OCI-LY7 (cell line): ENCODE measurements around the gene TSPYL6.

Experiments
- EZH2phosphoT487 ChIP-seq: fragments of 200-600 bp; sonication (generic); IDR thresholded peaks from 2 replicates; pipeline ENCODE4 v1.6.1; 2018; ENCODE audit warnings: low read depth, borderline replicate concordance, mild to moderate bottlenecking, mixed run types, antibody characterized with exemption, low read length, moderate library complexity, mixed read lengths
- TF ChIP-seq, protein P1 (sequence below): fragments of 200-600 bp; sonication (generic); conservative IDR thresholded peaks from 2 replicates; pipeline ENCODE4 v1.5.1; 2014; ENCODE audit warnings: mild to moderate bottlenecking, antibody characterized with exemption, low read length, moderate library complexity, mixed read lengths

GRCh38 chr2:54239427-54239826 lies 16.6 kb downstream of the TSPYL6 start:
- TF ChIP-seq, protein P1, sequence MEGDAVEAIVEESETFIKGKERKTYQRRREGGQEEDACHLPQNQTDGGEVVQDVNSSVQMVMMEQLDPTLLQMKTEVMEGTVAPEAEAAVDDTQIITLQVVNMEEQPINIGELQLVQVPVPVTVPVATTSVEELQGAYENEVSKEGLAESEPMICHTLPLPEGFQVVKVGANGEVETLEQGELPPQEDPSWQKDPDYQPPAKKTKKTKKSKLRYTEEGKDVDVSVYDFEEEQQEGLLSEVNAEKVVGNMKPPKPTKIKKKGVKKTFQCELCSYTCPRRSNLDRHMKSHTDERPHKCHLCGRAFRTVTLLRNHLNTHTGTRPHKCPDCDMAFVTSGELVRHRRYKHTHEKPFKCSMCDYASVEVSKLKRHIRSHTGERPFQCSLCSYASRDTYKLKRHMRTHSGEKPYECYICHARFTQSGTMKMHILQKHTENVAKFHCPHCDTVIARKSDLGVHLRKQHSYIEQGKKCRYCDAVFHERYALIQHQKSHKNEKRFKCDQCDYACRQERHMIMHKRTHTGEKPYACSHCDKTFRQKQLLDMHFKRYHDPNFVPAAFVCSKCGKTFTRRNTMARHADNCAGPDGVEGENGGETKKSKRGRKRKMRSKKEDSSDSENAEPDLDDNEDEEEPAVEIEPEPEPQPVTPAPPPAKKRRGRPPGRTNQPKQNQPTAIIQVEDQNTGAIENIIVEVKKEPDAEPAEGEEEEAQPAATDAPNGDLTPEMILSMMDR: no peak
- no peak for TF ChIP-seq EZH2phosphoT487
